HEK293T (cell line): ENCODE results near the gene PILRA.

ENCODE experiments used
- ELF4 ChIP-seq: fragments of 450-650 bp; IDR thresholded peaks from 2 replicates; pipeline ENCODE4 v1.6.1; 2017; ENCODE audit warnings: antibody characterized with exemption
- FOXA1 ChIP-seq: fragments of 450-650 bp; IDR thresholded peaks from 2 replicates; pipeline ENCODE4 v1.6.1; 2016; ENCODE audit warnings: mild to moderate bottlenecking
- FOXK2 ChIP-seq: fragments of 450-650 bp; IDR thresholded peaks from 2 replicates; pipeline ENCODE4 v1.6.1; 2016; ENCODE audit warnings: mild to moderate bottlenecking
- SP1 ChIP-seq: fragments of 450-650 bp; IDR thresholded peaks from 2 replicates; pipeline ENCODE4 v1.6.1; 2017
- TF ChIP-seq, protein P1 (sequence below): fragments of 450-650 bp; IDR thresholded peaks from 2 replicates; pipeline ENCODE4 v1.6.1; 2016

DNA sequence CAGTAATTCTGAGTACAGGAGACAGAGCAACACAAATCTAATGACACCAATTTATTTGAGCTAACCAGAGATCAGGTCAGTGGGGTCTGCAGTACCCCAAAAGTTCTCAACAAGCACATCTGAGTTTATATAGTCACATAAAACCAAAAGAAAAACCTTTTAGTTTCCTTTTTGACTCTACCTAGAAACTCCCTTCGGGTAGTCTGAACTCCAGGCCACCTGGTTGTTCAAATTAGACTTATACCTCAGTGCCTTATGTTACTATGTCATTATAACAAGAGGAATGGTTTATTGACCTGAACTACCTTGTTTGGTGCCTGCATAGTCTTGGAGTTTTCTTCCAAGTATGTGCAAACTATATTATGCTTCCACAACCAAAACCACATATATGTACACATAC is 40.6 kb downstream of the PILRA start:
- TF ChIP-seq SP1: no peak
- no peak for TF ChIP-seq FOXA1
- TF ChIP-seq FOXK2: no peak
- TF ChIP-seq, protein P1, sequence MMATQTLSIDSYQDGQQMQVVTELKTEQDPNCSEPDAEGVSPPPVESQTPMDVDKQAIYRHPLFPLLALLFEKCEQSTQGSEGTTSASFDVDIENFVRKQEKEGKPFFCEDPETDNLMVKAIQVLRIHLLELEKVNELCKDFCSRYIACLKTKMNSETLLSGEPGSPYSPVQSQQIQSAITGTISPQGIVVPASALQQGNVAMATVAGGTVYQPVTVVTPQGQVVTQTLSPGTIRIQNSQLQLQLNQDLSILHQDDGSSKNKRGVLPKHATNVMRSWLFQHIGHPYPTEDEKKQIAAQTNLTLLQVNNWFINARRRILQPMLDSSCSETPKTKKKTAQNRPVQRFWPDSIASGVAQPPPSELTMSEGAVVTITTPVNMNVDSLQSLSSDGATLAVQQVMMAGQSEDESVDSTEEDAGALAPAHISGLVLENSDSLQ: no peak
- TF ChIP-seq ELF4: no peak
